Peyer's patch (tissue), 4 donors: ENCODE results near the gene MBNL2. TPM values are rescaled to one million over a fixed set of nuclear protein-coding genes. Genes with fewer than 3 reads are reported as not detected.

ENCODE experiments used
- DNase-seq, 3 donors: peaks; one replicate each; pipeline ENCODE4 v3.0.0-alpha.2; 2017 to 2019
- H3K27ac ChIP-seq, 4 donors: fragments of 200-600 bp; sonication (generic); one replicate each; pipeline ENCODE4 v1.5.1; 2016 to 2019
- H3K27me3 ChIP-seq, 2 donors: fragments of 200-600 bp; sonication (generic); one replicate each; pipeline ENCODE4 v1.5.1; 2019
- H3K36me3 ChIP-seq, 3 donors: fragments of 200-600 bp; sonication (generic); one replicate each; pipeline ENCODE4 v1.5.1; 2016 to 2019
- H3K4me1 ChIP-seq, 4 donors: fragments of 200-600 bp; sonication (generic); one replicate each; pipeline ENCODE4 v1.5.1; 2016 to 2019
- H3K4me3 ChIP-seq, 4 donors: fragments of 200-600 bp; sonication (generic); 1 replicate in 3 of 4; 2 replicates in 1 of 4; pipeline ENCODE4 v1.5.1; 2016 to 2019; ENCODE audit warnings: mild to moderate bottlenecking in 1 of 4
- H3K9me3 ChIP-seq, 4 donors: fragments of 200-600 bp; sonication (generic); one replicate each; pipeline ENCODE4 v1.5.1; 2016 to 2019; ENCODE audit warnings: mild to moderate bottlenecking in 1 of 4
- POLR2A ChIP-seq, 2 donors: fragments of 450-650 bp; IDR thresholded peaks; one replicate each; pipeline ENCODE4 v1.5.1; 2017; ENCODE audit warnings: antibody characterized with exemption in 2 of 2, mild to moderate bottlenecking in 2 of 2, moderate library complexity in 2 of 2
- total RNA-seq, 4 donors: library from RNA; depleted of rRNA; stranded (reverse); fragments of >200 nt; gene quantifications; one replicate each; pipeline ENCODE4 v1.1.0, GENCODE V29; 2016
- TF ChIP-seq, protein P1 (sequence below), 6 experiments: fragments of 450-650 bp in 4 of 6; fragments of 200-600 bp in 2 of 6; sonication (generic) in 1 of 6; IDR thresholded peaks; one replicate each; pipeline ENCODE4 v1.5.1; 2017 to 2019; ENCODE audit warnings: antibody characterized with exemption in 6 of 6, mild to moderate bottlenecking in 3 of 6, moderate library complexity in 1 of 6

Gene MBNL2
- total RNA-seq, 4 donors from 2014 or later, result 27.0 to 44.6 (median 36.3) TPM

DNA sequence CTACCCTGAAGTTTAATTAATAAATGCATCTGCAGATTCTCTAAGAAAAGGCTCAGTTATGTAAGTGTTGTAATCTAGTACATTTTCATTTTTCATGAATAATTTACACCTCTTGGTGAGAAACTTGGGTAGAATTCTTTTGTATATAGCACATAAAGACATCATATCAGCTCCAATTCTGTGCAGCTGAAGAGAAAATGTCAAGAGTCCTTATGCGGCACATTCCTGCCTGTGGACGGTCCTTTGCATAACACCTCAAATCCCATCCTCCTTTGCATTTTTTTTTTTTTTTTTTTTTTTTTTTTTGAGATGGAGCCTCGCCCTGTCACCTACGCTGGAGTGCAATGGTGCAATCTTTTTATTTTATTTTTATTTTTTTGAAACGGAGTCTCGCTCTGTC is 151.7 kb downstream of the MBNL2 start:
- Histone ChIP-seq H3K27me3 (no peaks in the 10 kb centered on the region), H3K4me3 (no peak overlapping the region), H3K9me3 (no peaks in the 10 kb centered on the region), H3K36me3 (peaks cover 0 to 27% (median 0%) of the 10 kb centered on the region in 3 donors), H3K4me1 (peaks cover 0 to 4% (median 0%) of the 10 kb centered on the region in 4 donors), H3K27ac (no peak overlapping the region)
- no peak for DNase-seq
- no peak for TF ChIP-seq POLR2A (IDR thresholded peaks at IDR 0.05)
- TF ChIP-seq, protein P1, sequence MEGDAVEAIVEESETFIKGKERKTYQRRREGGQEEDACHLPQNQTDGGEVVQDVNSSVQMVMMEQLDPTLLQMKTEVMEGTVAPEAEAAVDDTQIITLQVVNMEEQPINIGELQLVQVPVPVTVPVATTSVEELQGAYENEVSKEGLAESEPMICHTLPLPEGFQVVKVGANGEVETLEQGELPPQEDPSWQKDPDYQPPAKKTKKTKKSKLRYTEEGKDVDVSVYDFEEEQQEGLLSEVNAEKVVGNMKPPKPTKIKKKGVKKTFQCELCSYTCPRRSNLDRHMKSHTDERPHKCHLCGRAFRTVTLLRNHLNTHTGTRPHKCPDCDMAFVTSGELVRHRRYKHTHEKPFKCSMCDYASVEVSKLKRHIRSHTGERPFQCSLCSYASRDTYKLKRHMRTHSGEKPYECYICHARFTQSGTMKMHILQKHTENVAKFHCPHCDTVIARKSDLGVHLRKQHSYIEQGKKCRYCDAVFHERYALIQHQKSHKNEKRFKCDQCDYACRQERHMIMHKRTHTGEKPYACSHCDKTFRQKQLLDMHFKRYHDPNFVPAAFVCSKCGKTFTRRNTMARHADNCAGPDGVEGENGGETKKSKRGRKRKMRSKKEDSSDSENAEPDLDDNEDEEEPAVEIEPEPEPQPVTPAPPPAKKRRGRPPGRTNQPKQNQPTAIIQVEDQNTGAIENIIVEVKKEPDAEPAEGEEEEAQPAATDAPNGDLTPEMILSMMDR (IDR thresholded peaks at IDR 0.05), result no peak

DNA sequence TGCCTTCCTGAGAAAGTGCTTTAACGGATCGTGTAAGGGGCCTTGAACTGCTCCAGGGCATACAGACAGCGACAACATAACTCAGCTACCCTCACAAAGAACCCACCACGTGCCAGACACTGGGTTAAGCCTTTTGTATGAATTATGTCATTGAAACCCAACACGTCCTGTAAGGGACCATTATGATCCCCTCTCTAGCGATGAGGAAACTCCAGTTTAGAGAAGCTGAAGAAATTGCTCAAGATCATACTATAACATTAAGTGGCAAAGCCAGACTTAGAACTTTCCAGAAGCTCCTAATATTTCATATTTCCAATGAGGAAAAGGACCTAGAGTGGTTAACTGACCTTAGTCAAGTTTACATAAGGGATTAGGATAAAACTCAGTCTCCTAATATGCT is 154.8 kb downstream of the MBNL2 start:
- Histone ChIP-seq H3K9me3 (no peaks in the 10 kb centered on the region), H3K4me3 (no peak overlapping the region), H3K4me1 (no peaks in the 10 kb centered on the region), H3K36me3 (peaks cover 0 to 27% (median 0%) of the 10 kb centered on the region in 3 donors), H3K27ac (no peak overlapping the region), H3K27me3 (no peaks in the 10 kb centered on the region)
- DNase-seq, result no peak
- no peak for TF ChIP-seq POLR2A (IDR thresholded peaks at IDR 0.05)
- TF ChIP-seq, protein P1 (IDR thresholded peaks at IDR 0.05), result no peak

DNA sequence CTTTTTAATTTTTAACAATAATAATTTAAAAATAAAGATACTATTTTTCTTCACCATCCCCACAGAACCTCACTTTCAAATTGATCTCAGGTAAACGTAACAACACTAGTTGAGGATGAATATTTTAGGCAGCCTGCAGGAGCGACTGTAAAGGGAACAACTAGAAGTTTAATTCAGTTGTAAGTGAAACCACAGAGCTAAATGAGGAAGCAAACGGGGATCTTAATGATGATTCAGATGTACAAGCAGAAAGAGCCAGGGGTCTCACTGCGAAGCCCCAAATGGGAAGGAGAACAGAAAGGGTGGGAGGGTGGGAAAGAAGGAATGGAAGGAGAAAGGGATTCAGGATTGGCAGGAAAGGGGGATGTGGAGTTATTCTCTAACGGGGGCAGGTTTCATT is 157.3 kb downstream of the MBNL2 start:
- Histone ChIP-seq H3K36me3 (peaks cover 0 to 27% (median 0%) of the 10 kb centered on the region in 3 donors), H3K4me3 (no peak overlapping the region), H3K4me1 (no peaks in the 10 kb centered on the region), H3K27me3 (no peaks in the 10 kb centered on the region), H3K27ac (no peak overlapping the region), H3K9me3 (no peaks in the 10 kb centered on the region)
- no peak for TF ChIP-seq POLR2A (IDR thresholded peaks at IDR 0.05)
- TF ChIP-seq, protein P1 (IDR thresholded peaks at IDR 0.05), result no peak
- no peak for DNase-seq

GRCh38 chr13:97380696-97381095 is 158.6 kb downstream of the MBNL2 start:
- H3K27me3 ChIP-seq, result no peaks in the 10 kb centered on the region
- H3K36me3 ChIP-seq, result peaks cover 0 to 17% (median 0%) of the 10 kb centered on the region in 3 donors
- H3K4me1 ChIP-seq, result no peaks in the 10 kb centered on the region
- TF ChIP-seq, protein P1 (IDR thresholded peaks at IDR 0.05), result no peak
- TF ChIP-seq POLR2A (IDR thresholded peaks at IDR 0.05), result no peak
- no peak overlapping the region for H3K27ac ChIP-seq
- DNase-seq, result no peak
- H3K9me3 ChIP-seq, result no peaks in the 10 kb centered on the region
- H3K4me3 ChIP-seq, result no peak overlapping the region

GRCh38 chr13:97381189-97381588 is 159.1 kb downstream of the MBNL2 start:
- Histone ChIP-seq H3K27me3 (no peaks in the 10 kb centered on the region), H3K27ac (no peak overlapping the region), H3K4me3 (no peak overlapping the region), H3K9me3 (no peaks in the 10 kb centered on the region), H3K36me3 (peaks cover 0 to 13% (median 0%) of the 10 kb centered on the region in 3 donors), H3K4me1 (no peaks in the 10 kb centered on the region)
- no peak for TF ChIP-seq POLR2A (IDR thresholded peaks at IDR 0.05)
- TF ChIP-seq, protein P1 (IDR thresholded peaks at IDR 0.05), result no peak
- no peak for DNase-seq

GRCh38 chr13:97382276-97382675 is 160.1 kb downstream of the MBNL2 start:
- Histone ChIP-seq H3K4me3 (no peak overlapping the region), H3K27me3 (no peaks in the 10 kb centered on the region), H3K27ac (no peak overlapping the region), H3K9me3 (no peaks in the 10 kb centered on the region), H3K36me3 (peaks cover 0 to 7% (median 0%) of the 10 kb centered on the region in 3 donors), H3K4me1 (no peaks in the 10 kb centered on the region)
- DNase-seq, result no peak
- TF ChIP-seq, protein P1 (IDR thresholded peaks at IDR 0.05), result no peak
- no peak for TF ChIP-seq POLR2A (IDR thresholded peaks at IDR 0.05)
